NCI-H1930 (cell line): Measurements from ENCODE around the gene CPA4.
A peak's percentile ranks its signal among the peaks of the same experiment; 100 is the strongest.

Experiments used
- DNase-seq, 2 experiments: peaks; one replicate each; lab custom pipeline; 2025; lab: John Stamatoyannopoulos, UW

The CPA4 gene

GRCh38 chr7:130345725-130346124 lies 52.8 kb downstream of the CPA4 start:
- no peak for DNase-seq

- no peak for DNase-seq
Observed at GRCh38 chr7:130346177-130346905, 53.4 kb downstream of the CPA4 start.

- DNase-seq: no peak
Observed at GRCh38 chr7:130346941-130347340, 54.0 kb downstream of the CPA4 start.

- peak in 1 of 2 experiments; percentile 35 for DNase-seq
Observed at GRCh38 chr7:130349911-130350782, 57.2 kb downstream of the CPA4 start.

DNA sequence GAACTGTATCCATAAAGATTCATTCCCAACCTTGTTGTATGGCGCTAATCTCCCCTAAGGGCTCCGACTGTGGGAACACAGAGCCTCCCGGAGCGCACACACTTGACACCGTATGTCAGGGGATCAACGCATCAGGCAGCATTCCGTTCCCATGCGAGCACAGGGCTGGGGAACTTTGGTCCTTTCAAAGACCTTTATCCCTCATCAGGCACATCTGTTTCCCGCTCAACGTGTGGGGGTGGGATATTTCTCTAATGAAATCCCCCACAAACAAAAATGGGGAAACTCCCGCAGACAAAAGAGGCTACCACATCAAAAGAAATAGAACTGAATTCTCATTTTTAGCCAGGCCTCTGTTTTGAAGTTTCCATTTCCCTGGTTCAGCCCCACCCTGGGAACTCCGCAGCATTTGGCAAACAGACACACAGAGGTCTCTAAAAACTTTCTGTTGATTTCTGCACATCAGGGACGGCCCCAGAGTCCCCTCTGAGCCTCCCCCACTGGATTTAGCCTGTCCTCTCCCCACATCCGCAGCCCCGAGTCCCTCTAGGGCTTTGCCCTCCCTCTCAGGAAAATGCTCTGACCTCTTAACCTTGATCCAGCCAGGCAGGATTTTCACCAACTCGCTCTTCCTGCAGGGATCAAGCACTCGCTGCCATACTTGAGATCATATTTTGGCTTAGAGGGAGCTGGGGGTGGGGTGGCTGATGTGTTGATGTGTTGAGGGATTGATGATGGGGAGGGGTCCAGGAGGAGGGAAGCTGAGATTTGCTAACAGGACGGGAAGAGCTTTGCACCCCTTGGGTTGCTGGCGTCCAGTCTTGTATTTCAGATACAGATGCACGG lies 58.2 kb downstream of the CPA4 start:
- DNase-seq: no peak

DNA sequence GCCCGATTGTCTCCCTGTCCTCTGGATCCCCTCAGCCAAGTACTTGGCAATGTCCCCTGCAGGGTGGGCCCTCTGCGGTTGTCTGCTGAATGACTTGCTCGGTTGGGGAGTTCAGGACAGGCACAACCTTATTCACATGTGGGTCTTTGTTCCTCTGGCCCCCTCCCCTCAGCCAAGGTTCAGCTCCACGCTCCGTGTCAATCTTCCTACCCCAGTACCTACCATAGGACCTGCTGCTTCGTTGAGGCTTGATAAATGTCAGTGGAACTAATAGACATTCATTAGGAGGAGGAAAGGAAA lies 58.8 kb downstream of the CPA4 start:
- DNase-seq: peak in 1 of 2 experiments; percentile 41

DNA sequence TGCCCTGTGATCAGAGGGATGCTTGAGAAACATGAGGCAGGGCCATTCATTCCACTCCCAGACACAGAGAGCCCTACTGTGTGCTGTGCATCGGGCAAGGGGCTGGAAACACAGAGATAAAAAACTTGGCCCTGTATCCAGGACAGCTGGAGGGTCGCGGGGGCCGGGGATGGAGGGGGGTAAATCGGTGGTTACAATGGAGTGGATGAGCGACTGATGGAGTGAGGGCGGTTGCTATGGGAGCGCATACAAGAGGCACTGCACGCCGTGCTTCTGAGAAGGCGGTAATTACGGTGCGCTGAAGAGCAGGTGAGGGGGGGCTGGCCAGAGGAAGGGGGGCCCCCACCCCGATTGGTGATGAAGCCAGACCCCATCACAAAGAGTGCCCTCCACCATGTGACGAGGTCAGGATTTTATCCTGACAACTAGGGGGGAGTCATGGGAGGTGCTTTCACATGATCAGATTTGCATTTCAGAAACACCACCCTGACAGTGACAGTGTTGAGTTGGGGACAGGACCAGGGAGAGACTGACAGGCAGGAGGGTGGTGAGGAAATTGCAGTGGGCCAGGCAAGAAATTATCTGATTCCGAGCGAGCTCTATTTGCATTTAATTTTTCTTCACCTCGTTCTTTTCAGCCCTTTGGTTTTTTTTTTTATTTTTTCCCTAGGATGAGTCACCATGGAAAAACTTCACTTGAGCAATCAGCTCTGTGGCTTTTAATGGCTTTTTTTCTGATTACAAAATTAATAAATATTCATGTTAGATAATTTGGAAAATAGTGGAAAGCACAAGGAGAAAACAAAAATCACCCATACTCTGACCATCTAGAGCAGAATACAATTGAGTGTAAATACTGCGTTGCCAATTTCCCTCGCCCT lies 59.5 kb downstream of the CPA4 start:
- peak; percentile 66 to 68 for DNase-seq

DNA sequence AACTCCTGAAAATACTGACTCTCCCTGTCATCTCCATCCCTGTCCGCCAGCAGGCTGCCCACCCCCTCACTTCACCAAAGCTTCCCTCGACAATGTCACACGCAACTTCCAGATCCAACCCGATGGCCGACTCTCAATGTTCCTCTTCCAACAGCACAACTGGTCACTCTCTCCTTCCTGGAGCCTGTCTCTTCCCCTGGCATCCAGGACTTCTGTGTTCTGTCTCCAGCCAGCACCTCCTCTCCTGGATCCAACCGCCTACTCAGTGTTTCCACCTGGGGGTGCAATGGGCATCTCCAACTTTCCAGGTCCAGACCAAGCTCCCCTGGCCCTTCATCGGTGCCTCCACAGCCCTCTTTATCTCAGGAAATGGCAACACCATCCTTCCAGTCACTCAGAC lies 60.2 kb downstream of the CPA4 start:
- no peak for DNase-seq

DNA sequence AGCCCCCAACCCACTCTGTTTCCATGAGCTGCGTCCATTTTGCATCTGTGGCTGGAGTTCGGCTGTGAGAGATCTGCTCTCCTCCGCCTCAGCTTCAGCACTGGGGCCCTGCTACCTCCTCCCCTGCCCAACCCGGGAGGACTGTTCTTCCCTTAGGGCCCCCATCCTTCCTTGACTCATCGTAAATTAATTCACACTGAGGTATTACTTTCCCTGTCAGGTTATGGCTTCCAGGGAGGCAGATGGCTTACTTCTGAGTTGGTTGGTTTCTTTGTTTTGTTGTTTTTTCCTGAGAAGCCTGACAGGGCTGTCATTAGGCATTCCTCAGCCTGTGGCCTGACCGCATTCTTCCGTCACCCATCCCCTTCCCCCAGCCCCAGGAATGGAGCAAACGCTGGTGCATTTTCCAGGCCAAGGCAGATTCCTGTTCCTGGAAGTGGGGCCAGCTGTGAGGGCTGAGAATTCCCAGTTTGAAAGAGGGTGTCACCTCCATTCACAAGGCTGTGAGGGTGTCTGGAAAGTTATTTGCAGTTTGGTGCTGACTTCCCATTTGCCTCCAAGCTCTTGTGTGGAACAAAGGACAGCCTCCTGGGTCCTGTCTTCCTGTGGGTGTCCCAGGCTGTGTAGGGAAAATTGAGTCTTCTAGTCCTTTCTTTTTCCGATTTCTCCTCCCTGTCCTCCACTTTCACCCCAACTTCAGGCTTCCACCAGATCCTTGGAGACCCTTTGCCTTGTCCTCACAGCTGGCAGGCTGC lies 63.3 kb downstream of the CPA4 start:
- DNase-seq: no peak

GRCh38 chr7:130356876-130357611 lies 64.1 kb downstream of the CPA4 start:
- DNase-seq: no peak

- DNase-seq: no peak
Observed at GRCh38 chr7:130358471-130358870, 65.5 kb downstream of the CPA4 start.

DNA sequence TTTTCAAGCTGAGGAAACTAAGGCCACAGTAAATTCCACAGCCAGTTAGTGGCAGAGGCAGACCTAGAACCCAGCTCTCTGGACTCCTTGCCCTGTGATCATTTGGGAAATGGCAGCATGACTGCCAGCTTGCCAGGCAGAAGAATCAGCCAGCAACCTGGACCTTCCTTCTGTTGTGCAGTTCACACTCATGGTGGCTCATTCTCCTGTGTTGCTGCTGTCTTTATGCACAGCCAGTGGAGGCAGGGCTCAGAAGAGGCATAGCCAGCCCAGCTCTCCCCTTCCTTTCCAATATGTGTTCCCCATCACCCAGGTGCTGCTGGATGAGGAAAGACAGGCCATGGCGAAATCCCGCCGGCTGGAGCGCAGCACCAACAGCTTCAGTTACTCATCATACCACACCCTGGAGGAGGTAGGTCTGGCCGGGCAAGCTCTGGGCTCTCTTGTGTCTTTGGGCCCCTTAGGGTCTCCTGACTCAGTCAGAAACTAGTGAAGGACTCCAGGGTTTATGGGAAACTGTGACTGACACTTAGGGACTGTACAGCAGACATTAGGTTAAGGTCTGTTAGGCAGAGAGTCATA lies 66.4 kb downstream of the CPA4 start:
- no peak for DNase-seq

DNA sequence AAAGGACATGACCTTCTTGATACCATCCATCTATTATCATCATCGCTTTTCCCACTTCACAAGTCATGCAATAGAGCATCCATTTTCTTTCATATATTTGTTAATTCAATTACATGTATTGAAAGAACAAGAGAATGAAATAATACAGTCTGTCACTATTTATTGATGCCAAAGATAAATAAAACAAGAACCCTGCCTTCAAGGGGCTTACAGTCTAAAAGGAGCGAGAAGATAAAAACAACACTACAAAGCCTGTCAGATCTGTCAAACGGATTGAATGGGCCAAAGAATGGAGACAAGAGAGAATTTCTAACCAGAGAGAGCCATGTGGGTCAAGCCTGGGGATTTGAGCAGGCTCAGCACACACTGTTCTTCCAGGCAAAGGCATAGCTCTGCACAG lies 67.6 kb downstream of the CPA4 start:
- DNase-seq: no peak

GRCh38 chr7:130361681-130362080 lies 68.7 kb downstream of the CPA4 start:
- no peak for DNase-seq

DNA sequence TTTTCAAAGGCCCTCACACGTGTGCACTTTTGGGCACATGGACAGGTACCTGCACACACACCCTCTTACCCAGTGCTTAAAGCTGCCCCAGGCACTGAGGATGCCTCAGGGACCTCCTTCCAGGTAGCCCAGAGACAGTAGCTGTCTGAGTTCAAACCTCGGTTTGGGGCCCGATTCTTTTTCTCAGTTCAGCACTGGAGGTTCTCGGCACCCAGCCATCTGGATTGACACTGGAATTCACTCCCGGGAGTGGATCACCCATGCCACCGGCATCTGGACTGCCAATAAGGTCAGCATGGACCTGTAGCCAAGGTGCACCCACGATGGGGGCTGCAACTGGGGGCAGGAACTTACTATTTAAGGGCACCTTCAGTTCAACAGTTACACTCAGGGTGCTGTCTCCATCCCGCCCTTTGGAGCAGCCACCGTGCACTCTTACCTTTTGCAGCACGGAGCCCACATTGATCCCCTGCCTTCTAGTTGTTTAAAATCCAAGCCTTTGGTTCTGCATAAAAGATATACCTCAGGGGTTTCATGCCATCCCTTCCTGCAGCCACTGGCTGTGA lies 69.4 kb downstream of the CPA4 start:
- no peak for DNase-seq

DNA sequence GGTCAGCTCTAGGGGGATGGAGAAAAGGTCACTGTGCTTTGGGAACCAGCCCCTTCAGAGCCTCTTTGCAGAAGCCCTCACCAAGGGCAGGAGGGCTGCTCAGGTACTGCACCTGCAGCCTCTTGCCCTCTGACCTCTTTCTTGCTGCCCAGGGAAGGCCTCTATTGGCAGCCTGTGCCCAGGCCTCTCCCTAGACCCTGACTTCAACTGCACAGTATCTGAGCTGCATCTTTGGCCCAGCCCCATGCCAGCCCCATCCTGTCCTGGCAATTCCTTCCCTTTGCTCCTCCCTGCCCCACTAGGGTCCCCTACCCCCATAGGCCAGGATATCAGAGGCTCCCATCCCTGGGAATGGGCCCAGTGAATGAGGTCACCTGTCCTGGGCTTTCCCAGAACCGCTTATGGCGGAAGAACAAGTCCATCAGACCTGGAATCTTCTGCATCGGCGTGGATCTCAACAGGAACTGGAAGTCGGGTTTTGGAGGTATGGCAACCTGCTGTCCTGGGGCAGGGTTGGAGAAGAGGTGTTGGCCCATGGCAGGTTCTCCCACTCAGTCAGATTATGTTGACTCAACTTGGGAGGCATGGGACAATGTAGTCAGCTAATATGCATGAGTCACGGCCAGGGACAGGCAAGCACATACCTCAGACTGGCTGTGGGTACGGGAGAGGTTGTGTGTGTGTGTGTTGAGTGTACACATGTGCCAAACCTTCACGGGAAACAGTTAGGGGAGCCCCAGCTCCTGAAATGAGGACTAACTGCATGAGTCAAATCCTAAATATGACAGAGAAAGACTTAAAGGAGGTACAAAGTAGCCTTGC lies 70.3 kb downstream of the CPA4 start:
- DNase-seq: no peak

- no peak for DNase-seq
Observed at GRCh38 chr7:130364451-130364850, 71.5 kb downstream of the CPA4 start.

- DNase-seq: no peak
Observed at GRCh38 chr7:130365088-130365487, 72.1 kb downstream of the CPA4 start.
